Stimulated activated CD4-positive, alpha-beta T cell treated with anti-CD3 and anti-CD28 coated beads, Interleukin-2, amount 100 ng/mL, for 4 hours (primary cell): ENCODE measurements around the gene STRN.
"Not testable (repeated sequence)": the region's sequence is repeated elsewhere in the genome, so short reads cannot be mapped to it uniquely, and the experiment has no call there.

Experiments used
- DNase-seq: peaks from one replicate; pipeline ENCODE4 v3.0.0-alpha.2; 2020; ENCODE audit warnings: low read depth

Gene STRN

DNA sequence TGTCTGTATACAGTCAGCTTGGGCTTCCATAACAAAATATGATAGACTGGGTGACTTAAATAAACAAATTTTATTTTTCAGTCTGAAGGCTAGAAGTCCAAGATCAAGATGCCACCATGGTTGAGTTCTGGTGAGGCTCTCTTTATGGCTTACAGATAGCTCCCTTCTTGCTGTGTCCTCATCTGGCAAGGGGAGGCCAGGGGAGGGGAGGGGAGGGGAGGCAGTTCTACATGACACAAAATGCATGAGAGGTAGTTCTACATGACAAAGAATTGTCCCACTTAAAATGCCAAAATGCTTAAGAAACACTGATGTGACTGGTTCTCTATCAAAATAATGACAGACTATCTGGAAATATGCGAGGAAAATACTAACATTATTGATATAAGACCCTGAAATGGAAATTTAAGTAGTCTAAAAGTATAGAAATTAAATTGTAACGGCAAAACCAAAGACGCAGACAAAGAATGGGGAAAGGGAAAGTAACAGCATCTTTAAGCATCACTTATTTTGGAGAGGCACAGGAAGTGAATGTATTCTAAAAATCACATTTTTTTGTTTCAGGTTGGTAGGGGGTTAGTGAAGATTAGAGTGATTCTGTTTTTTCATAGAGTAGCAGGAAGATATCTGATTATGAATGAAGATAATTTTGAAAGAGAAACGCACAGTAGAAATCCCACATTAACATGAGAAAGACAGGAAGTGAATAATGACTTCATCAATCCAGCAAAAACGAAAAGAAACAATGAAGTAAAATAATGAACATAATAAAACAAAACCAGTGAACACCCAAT is 131.4 kb downstream of the STRN start:
- DNase-seq = no peak

DNA sequence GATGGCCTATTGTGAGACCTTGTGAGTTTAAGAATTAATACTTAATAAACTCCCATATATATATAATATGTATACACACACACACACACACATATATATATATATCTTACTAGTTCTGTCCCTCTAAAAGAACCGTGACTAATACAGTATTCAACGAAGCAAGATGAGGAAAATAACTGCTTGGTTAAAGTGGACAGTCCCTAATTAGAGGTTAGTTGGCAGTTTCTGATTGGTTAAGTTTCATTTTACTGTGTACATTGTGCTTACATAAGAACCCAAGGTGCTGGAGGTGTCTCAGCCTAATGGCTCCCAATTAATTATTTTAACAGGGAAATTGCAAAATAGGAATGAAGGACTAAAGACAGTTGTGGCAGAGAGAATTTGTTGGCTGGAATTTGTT is 132.1 kb downstream of the STRN start:
- DNase-seq = no peak

DNA sequence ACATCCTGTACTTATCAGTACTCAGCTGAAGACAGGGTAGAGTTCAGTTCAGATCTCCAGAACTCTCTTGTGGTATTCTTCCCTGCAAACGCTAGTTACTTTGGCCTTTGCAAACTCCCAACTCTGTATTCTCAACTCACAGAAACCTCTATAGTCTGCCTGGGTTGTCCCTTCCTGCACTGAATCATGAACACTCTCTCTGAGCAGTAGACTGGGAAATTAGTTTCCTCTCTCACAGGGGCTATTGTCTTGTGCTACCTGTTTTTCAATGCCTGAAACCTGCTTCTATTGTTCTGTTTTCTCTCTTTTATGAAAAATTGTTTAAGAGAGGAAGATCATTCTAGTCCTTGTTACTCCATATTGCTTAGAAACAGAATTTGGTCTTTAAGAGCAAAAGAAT is 135.2 kb downstream of the STRN start:
- DNase-seq = no peak

DNA sequence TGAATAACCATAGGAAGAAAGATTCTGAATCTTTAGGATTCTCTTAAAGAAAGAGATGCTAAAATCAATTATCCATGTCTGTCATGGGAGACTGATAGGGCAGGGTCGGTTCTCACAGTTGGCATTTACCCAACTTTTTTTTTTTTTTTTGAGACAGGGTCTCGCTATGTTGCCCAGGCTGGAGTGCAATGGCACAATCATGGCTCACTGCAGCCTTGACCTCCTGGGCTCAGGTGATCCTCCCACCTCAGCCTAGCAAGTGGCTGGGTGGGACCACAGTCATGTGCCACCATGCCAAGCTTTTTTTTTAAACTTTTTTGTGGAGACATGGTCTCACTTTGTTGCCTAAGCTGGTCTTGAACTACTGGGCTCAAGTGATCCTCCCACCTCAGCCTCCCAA is 141.7 kb downstream of the STRN start:
- DNase-seq = not testable (repeated sequence)

DNA sequence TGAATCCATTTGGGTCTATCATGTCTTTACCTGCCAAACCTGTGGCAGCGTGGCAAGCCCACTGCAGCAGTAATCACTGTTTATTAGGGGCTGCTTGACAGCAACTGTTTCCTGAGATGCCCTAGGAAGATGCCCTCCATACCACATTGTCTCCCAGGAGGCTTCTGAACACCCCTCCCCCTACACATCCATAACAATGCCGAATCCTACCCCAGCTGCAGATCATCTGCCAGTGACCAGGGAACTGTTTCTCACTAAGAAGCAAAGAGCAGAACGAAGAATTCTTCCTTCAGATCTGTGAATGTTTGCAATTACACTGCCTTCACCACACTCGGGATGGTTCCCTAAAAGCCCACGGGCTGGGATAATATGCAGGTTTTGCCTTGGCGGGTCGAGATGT is 142.1 kb downstream of the STRN start:
- no peak for DNase-seq

DNA sequence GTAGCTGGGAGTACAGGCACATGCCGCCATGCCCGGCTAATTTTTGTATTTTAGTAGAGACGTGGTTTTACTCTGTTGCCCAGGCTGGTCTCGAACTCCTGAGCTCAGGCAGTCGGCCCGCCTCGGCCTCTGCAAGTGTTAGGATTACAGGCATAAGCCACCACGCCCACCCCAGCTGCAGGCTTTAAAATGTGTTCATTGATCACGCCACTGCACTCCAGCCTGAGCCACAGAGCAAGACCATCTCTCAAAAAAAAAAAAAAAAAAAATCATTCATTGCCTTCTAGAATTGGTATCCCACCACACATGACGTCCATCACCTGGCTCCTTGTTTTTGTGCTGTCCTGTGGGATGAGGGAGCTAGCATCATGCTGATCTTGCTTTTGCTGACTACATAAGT is 142.5 kb downstream of the STRN start:
- DNase-seq = no peak

DNA sequence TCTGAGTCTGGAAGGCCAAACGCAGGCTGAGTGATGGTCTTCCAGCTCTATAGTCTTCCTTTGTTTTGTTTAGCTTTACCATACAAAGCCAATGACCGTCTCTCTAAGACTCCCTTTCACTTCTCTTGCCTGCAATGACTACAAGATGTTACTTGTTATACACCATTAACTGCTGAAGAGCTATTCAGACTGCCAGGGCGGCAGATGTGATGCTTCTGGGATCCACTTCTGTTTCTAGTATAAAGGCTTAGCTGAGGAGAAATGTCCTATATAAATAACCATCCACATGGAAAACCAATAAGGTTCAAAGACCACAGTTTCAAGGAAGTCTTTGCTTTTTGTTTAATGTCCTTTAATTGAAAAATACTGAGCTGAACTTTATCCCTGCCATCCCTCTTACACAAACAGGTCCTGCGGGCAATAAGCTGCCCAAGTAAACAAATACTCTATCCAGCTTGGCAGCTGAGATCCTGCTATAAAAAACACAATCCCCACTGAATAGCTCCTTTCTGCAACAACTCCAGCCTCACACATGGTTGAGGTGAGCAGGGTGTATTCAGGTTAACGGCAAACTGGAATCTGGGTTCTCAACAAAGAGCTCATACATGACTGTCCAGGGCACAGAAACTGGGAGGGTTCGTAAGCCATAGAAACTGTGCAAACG is 145.3 kb downstream of the STRN start:
- no peak for DNase-seq

DNA sequence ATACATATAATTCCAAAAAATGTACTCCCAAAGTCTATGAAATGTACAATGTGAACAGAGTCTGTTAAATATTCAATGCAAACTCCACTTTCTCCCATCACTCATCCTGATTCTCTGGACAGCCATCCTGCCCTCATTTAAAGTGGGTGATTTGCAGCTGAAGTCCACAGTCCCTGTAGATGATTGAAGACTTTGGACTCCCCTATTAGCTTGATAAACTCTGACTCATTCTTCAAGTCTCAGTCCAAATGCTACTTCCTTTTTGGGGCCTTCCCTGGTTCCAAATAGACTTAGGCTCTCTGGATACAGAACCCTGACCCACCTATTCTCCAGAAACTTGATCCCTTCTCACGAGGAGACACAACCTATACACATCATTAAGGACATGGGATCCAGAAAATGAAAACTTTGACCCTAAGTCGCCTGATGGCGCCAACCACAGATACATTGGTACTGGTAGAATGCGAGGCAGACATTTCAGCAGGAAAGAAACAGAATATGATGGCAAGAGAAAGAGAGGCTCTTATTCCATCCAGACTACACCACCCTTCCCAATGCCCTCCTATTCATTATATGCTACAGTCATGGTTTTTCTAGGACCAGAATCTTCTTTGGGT is 147.1 kb downstream of the STRN start:
- no peak for DNase-seq

DNA sequence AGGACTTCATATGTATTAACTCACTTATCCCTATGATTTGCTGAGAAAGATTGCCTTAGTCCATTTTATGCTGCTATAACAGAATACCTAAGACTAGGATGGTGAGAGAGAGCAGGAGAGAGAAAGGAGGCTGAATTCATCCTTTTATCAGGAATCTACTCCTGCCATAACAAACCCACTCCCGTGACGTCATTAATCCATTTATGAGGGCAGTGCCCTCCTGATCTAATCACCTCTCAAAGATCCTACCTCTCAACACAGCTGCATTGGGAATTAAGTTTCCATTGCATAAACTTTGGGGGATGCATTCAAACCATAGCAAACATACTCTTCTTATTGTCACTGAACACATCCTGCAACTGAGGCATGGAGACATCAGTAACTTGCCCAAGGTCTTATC is 147.8 kb downstream of the STRN start:
- DNase-seq = no peak

DNA sequence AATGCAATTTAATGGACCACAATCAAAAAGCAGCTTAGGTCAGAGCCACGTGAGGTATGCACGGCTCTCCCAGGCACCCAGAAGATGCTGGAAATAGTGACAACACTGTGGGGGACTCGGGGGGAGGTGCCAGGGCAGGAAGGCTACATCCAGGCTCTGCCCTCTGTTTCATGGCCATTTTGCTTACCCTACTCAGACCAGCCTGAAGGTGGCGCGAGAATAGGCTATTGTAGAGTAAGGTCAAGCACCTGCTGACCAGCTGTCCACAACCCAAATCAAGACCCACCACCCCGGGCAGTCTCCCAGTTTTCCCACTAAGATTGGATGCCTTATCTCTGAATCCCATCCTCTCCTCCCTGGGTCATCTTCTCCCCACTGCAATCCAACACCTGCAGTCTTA is 154.1 kb downstream of the STRN start:
- DNase-seq = no peak

DNA sequence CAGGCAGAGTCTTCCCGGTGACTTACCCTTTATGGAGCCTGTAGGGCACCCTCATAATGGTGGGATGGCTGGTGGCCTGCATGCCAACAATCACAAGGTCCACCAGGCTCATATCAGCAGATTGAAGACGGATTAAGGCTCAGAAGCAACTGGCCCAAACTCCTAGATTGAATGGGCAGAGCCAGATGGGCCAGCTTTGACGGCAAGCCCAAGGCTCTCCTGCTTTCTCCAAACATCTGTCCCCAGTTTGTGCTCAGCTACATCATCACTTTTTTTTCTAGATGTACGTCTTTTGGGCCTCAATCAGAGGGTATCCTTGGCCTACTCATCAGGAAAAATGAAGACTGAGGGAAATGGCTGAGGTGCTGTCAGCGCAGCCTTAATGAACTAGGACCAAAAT is 155.3 kb downstream of the STRN start:
- DNase-seq = no peak

DNA sequence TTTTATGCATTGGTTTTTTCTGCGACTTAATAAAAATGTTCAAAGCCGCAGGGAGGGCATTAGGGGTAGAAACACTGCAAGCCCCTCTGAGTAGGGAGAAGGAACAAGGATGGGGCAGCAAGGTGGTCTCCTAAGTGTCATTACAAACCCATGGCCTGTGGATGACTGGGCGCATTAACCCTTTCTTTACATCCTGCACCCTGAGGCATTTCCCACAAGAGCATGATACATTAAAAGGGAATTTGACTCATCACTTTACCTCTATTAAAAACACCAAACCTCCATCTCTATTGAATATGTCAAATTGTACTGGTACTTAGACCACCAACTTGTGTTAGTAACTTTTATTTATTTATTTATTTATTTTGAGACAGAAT is 157.3 kb downstream of the STRN start:
- no peak for DNase-seq

DNA sequence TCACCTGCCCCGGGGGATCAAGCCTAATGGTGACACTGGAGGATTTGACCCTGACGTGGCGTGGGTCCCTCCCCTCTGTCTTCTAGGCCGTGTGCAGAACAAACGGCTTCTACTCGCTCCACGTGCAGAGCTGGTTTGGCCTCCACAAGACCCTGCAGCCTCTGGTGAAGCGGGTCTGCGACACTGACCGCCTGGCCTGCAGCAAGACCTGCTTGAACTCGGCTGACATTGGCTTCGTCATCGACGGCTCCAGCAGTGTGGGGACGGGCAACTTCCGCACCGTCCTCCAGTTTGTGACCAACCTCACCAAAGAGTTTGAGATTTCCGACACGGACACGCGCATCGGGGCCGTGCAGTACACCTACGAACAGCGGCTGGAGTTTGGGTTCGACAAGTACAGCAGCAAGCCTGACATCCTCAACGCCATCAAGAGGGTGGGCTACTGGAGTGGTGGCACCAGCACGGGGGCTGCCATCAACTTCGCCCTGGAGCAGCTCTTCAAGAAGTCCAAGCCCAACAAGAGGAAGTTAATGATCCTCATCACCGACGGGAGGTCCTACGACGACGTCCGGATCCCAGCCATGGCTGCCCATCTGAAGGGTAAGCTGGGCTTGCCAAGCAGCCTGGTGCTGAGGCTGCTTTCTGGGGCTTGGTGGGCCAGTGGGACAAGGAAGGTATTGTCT is 157.8 kb downstream of the STRN start:
- DNase-seq = no peak

DNA sequence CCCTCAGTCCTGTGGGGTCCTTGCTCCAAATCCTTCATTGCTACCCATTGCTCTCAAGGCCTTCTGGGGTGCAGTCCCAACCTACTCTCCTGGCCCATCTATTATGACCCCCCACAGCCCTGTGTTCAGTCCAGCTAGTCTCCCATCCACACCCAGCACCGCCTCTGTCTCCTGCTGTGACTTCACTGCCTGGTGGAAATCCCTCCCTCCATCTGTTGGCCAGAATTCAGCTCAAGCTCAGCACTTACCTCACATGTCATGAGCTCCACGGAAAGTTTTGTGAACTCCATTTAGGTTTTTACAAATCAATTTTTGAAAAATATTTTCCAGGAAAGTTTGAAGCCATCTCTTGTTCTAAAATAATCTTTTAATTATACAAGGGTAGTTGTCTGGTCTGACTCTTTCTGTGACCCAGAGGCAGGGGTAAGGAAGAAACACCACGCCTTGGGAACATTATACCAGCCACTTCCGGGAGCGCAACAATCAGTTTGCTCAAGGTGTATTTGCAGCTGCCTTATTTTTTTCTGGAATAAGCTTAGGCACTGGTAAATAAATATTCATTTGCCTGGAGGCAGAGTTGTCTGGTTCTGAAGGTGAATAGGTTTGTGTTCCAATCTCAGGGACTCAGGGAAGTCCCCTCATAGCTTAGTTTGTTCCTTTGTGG is 159.0 kb downstream of the STRN start:
- DNase-seq = no peak

DNA sequence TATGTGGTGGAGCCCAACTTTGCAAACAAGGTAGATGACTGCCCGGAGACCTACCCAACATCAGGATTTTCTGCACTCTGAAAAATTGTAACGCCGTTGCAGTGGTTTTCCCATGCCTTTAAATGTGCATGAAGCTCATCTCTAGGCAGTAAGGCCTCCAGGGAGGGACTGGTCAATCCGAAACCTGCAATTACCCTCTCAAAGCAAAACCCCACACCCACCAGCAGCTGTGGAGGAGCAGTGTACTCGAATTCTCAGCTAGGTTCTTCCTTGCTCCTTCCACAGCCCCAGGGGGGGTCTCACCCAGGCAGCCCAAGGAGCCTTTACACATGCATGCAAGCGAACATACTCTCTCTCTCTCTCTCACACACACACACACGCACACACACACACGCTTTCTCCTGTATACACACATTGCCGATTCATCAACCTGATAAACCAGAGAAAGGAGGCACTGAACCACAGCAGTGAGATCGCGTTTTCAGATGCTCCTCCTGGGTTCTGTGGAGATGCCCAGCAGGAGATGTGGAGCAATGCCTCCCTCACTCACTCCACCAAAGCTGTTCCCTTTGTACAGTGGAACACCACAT is 160.6 kb downstream of the STRN start:
- no peak for DNase-seq

DNA sequence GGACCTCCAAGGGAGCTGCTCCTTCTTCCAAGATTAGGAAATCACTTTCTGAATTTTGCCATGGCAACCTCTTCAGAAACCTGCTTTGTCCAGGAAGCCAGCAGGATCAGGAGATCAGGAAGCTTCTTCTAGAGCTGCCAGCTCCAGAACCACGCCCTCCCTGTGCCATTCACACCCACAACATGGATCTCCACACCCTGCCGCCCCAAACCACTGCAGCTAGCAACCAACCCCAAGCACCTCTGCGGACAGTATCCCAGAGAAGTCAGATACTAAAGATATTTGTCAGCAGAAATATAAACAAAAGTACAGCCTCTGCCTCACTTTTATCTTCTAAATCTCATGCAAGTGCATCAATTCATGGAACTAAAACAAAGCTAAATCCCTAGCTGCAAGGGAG is 163.4 kb downstream of the STRN start:
- no peak for DNase-seq

DNA sequence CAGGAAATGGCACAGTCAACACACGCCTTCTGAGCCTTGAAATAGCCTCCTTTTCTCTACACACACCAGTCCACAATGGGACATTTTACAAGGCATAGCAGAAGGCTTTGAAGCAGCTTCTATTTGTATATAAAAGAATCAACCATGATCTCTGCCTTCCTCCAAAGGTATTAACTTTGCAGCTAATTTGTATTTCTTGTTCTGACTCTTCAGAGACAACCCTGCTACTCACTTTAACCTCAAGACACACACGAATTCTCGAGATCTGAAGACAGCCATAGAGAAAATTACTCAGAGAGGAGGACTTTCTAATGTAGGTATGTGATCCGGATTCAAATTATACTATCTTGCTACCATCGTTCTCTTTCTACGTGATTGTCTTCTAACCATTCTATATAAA is 165.2 kb downstream of the STRN start:
- no peak for DNase-seq

DNA sequence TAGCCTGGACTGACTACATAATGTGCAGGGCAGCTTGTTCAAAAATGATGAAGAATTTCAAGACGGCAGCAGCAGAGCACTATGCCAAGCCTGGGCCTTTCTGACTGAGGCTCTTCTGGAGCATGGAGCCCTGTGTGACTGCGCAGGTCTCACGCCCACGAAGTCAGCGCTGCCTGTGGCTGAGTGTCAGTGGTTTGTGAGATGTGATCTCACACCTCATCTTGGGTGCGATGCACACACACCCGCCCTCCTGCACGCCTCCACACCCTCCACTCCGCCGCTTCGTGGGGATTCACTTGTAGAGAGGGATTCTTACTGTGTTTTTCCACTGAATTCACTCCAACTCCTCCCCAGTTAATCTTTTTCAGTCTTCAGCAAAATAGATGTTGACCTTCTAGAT is 166.0 kb downstream of the STRN start:
- peak; percentile 41 for DNase-seq

DNA sequence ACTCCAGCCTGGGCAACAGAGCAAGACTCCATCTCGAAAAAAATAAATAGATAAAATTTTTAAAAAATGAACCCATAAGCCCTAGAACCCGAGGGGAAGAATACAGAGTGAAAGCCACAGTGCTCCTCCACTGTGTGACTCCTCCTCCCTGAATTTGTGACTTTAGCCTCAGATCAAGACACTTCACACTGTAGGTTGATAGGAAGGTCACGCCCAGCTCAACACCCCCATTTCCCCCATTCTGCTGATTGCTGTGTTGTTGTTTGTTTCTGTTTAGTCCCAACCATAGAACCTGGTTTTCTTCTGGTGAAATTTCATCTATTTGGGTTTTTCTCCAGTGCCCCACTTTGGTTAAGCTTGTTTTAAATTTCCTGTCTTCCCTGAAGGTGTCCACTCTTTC is 167.6 kb downstream of the STRN start:
- no peak for DNase-seq

DNA sequence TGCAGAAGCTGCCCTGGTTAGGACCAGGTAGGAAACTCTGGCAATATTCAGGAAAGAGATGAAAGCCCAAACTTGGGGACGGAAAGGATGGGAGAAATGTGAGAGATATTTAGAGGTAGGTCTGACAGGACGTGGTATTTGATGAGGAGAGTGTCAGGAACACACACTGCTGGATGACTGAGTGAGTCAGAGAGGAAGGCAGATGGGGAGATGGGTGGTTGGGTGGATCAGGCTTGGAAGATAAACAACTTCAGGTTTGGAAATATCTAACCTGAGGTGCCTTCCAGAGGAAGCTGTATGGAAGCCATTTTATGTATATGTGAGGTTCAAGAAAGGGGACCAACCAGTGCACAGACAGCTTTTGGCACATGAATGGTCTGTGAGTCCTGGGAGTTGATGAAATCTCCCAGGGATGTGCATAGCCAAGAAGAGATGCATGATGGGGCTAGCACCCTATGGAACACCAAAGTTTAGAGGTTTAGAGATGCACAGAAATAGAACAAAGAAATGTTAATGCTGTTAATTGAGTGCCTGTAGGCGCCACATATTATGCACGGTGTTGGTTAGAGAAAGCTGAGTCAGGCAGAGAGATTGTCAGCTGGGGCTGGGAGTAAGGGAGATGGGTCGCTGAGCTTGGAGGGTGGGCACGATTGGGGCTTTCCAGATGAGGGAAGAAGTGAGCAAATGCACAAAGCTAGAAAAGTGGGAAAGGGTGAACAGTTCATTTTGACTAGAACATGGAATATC is 168.8 kb downstream of the STRN start:
- no peak for DNase-seq
